Loucy (cell line): Measurements from ENCODE around the gene IGSF8.

Experiments
- H2AFZ ChIP-seq: fragments of 200-600 bp; sonication (generic); 2 replicates; pipeline ENCODE4 v1.6.0; 2016; ENCODE audit warnings: antibody characterized with exemption, mild to moderate bottlenecking, low read length, moderate library complexity
- H3F3A ChIP-seq: fragments of 200-600 bp; 2 replicates; pipeline ENCODE4 v1.6.0; 2016; ENCODE audit warnings: antibody characterized with exemption, low read depth, mild to moderate bottlenecking
- H3K27me3 ChIP-seq: fragments of 200-600 bp; sonication (generic); 2 replicates; pipeline ENCODE4 v1.6.1; 2014; ENCODE audit warnings: low read length, mild to moderate bottlenecking; ENCODE audit not compliant: insufficient read depth, poor library complexity, severe bottlenecking
- H3K36me3 ChIP-seq: fragments of 200-600 bp; sonication (generic); 2 replicates; pipeline ENCODE4 v1.6.1; 2016; ENCODE audit warnings: low read length; ENCODE audit not compliant: insufficient read depth
- H3K4me1 ChIP-seq: fragments of 200-600 bp; sonication (generic); 2 replicates; pipeline ENCODE4 v1.5.1; 2014; ENCODE audit warnings: low read length, mild to moderate bottlenecking; ENCODE audit not compliant: insufficient read depth, poor library complexity, severe bottlenecking
- H3K4me2 ChIP-seq: fragments of 200-600 bp; sonication (generic); 2 replicates; pipeline ENCODE4 v1.6.0; 2014; ENCODE audit warnings: antibody characterized with exemption, low read length, low read depth, mild to moderate bottlenecking; ENCODE audit not compliant: poor library complexity, severe bottlenecking
- H3K4me3 ChIP-seq: fragments of 200-600 bp; sonication (generic); 2 replicates; pipeline ENCODE4 v1.5.1; 2014; ENCODE audit warnings: low read length, mild to moderate bottlenecking, mixed read lengths; ENCODE audit not compliant: poor library complexity, severe bottlenecking
- H3K79me2 ChIP-seq: fragments of 200-600 bp; sonication (generic); 2 replicates; pipeline ENCODE4 v1.6.1; 2014; ENCODE audit warnings: low read length; ENCODE audit not compliant: insufficient read depth
- H3K9ac ChIP-seq: fragments of 200-600 bp; sonication (generic); 2 replicates; pipeline ENCODE4 v1.6.0; 2014; ENCODE audit warnings: mild to moderate bottlenecking, low read depth, low read length, moderate library complexity; ENCODE audit not compliant: poor library complexity, severe bottlenecking
- H3K9me2 ChIP-seq: fragments of 200-600 bp; sonication (generic); replicated peaks from 2 replicates; pipeline ENCODE4 v1.6.1; 2016; ENCODE audit warnings: low read depth, low read length, mixed read lengths
- H3K9me3 ChIP-seq: fragments of 200-600 bp; sonication (generic); 2 replicates; pipeline ENCODE4 v1.6.1; 2014; ENCODE audit warnings: mild to moderate bottlenecking, antibody characterized with exemption, low read length, low read depth; ENCODE audit not compliant: insufficient read depth
- H4K20me1 ChIP-seq: fragments of 200-600 bp; sonication (generic); 2 replicates; pipeline ENCODE4 v1.6.0; 2014; ENCODE audit warnings: antibody characterized with exemption, low read length, mild to moderate bottlenecking; ENCODE audit not compliant: insufficient read depth, poor library complexity, severe bottlenecking
- EZH2phosphoT487 ChIP-seq: fragments of 200-600 bp; IDR thresholded peaks from 2 replicates; pipeline ENCODE4 v1.6.1; 2018; ENCODE audit warnings: antibody characterized with exemption, mild to moderate bottlenecking, moderate library complexity, borderline replicate concordance
- TF ChIP-seq, protein P1 (sequence below): fragments of 200-600 bp; sonication (generic); conservative IDR thresholded peaks from 2 replicates; pipeline ENCODE4 v1.5.1; 2014; ENCODE audit warnings: mild to moderate bottlenecking, antibody characterized with exemption, low read length

Gene IGSF8

DNA sequence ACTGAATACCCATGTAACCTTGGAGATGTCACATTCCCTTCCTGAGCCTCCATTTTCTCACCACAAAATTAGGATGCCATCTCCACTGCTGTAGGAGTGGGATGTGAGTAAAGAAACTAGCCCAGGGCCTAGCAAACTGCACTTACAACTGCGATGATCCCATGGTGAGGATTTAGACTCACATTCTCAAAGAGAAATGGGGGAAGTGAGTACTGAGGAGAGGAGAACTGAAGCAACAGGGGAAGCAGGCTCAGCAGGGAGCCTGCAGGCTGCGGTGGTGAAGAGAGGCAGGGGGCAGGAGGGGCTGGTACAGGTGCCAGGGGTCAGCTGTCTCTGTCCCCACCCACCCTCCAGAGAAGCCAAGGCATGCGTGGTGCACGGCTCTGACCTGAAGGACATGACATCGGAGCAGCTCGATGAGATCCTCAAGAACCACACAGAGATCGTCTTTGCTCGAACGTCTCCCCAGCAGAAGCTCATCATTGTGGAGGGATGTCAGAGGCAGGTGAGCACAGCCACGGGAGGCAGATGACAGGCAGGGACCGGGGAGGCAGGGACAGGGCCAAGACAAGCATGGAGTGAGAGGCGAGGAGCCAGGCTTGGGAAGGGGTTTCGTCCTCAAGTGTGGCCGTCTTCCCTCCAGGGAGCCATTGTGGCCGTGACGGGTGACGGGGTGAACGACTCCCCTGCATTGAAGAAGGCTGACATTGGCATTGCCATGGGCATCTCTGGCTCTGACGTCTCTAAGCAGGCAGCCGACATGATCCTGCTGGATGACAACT, 36.6 kb upstream of the IGSF8 start:
- no peak for TF ChIP-seq EZH2phosphoT487
- TF ChIP-seq, protein P1, sequence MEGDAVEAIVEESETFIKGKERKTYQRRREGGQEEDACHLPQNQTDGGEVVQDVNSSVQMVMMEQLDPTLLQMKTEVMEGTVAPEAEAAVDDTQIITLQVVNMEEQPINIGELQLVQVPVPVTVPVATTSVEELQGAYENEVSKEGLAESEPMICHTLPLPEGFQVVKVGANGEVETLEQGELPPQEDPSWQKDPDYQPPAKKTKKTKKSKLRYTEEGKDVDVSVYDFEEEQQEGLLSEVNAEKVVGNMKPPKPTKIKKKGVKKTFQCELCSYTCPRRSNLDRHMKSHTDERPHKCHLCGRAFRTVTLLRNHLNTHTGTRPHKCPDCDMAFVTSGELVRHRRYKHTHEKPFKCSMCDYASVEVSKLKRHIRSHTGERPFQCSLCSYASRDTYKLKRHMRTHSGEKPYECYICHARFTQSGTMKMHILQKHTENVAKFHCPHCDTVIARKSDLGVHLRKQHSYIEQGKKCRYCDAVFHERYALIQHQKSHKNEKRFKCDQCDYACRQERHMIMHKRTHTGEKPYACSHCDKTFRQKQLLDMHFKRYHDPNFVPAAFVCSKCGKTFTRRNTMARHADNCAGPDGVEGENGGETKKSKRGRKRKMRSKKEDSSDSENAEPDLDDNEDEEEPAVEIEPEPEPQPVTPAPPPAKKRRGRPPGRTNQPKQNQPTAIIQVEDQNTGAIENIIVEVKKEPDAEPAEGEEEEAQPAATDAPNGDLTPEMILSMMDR = no peak
- H4K20me1 ChIP-seq = no peaks in the 10 kb centered on the region
- no peaks in the 10 kb centered on the region for H3K36me3 ChIP-seq
- no peaks in the 10 kb centered on the region for H3K9me2 ChIP-seq
- no peak overlapping the region for H3K4me3 ChIP-seq
- H3K9me3 ChIP-seq = no peaks in the 10 kb centered on the region
- no peaks in the 10 kb centered on the region for H3K79me2 ChIP-seq
- H3K4me1 ChIP-seq = no peaks in the 10 kb centered on the region
- no peaks in the 10 kb centered on the region for H3F3A ChIP-seq
- no peaks in the 10 kb centered on the region for H3K27me3 ChIP-seq
- no peak overlapping the region for H2AFZ ChIP-seq
- H3K9ac ChIP-seq = no peak overlapping the region
- no peak overlapping the region for H3K4me2 ChIP-seq

DNA sequence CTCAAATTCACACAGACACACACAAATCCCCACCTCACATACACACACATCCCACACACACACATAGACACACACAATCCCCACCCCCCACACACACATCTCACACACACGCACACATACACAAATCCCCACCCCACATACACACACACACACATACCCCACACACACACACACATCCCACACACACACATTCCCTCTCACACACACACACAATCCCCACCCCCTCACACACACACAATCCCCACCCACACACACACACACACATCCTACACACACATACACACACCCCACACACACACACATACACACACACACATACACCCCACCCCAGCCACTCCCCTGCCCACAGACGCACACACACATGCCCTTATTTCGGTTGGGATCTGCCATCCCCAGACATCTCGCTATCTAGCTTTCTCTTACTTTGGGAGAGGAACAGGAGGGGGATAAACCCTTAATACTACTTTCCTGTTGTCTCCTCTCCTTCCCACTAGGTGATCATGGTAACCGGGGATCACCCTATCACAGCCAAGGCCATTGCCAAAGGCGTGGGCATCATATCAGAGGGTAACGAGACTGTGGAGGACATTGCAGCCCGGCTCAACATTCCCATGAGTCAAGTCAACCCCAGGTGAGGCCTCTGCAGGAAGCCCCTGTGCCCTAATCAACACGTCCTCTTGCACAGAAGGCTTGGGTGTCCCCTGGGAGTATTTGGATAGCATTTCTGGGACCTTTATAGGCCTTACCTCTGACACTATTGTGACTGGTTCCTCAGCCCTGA, 35.8 kb upstream of the IGSF8 start:
- Histone ChIP-seq H3K9me3 (no peaks in the 10 kb centered on the region), H3K4me1 (no peaks in the 10 kb centered on the region), H3K4me3 (no peak overlapping the region), H3K9me2 (no peaks in the 10 kb centered on the region), H3K79me2 (no peaks in the 10 kb centered on the region), H3K9ac (no peak overlapping the region), H3K4me2 (no peak overlapping the region), H4K20me1 (no peaks in the 10 kb centered on the region), H3K27me3 (no peaks in the 10 kb centered on the region), H2AFZ (no peak overlapping the region), H3K36me3 (no peaks in the 10 kb centered on the region), H3F3A (no peaks in the 10 kb centered on the region)
- no peak for TF ChIP-seq EZH2phosphoT487
- TF ChIP-seq, protein P1 = no peak

DNA sequence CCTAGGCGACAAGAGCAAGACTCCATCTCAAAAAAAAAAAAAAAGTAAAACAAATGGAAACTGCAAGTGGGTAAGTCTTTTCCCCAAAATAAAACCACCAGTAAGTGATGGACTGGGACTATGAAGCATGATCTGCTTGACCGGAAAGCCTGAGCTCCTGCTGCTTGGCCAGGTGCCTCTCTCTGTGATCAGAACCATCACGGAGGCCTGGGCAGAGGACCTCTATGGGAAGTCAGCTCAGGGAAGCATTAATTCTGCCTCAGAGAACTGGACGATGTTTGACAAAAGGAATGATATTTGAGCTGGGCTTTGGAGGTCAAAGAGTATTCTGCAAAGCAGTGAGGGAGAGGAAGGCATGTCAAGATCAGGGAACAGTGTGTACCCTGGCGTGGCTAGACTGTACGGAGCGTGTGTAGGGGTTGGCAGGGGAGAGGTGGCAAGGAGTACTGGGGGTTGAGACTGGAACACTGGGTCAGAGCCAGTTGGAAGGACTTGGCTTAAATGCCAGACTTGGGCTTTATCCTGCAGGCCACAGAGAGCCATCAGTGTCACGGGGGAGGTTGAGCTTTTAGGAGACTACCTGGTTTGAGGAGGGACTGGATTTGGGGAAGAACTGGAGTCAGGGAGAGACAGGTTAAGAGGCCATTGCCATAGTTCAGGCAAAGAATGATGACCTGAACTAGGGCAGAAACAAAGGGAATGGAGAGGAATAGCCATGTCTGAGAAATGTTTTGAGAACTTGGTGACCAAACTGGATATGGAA, 33.6 kb upstream of the IGSF8 start:
- no peaks in the 10 kb centered on the region for H3K36me3 ChIP-seq
- no peak overlapping the region for H3K9ac ChIP-seq
- TF ChIP-seq EZH2phosphoT487 = no peak
- TF ChIP-seq, protein P1 = no peak
- no peaks in the 10 kb centered on the region for H4K20me1 ChIP-seq
- no peak overlapping the region for H3K4me3 ChIP-seq
- no peaks in the 10 kb centered on the region for H3K79me2 ChIP-seq
- H3K27me3 ChIP-seq = no peaks in the 10 kb centered on the region
- no peaks in the 10 kb centered on the region for H3F3A ChIP-seq
- H3K9me3 ChIP-seq = no peaks in the 10 kb centered on the region
- H3K9me2 ChIP-seq = no peaks in the 10 kb centered on the region
- H3K4me2 ChIP-seq = no peak overlapping the region
- H2AFZ ChIP-seq = no peak overlapping the region
- no peaks in the 10 kb centered on the region for H3K4me1 ChIP-seq
